Stimulated activated CD4-positive, alpha-beta T cell treated with anti-CD3 and anti-CD28 coated beads, Interleukin-12 subunit alpha, Interleukin-12 subunit beta, amount 100 ng/mL, for 48 hours (primary cell): ENCODE measurements around the gene RASA3.

ENCODE experiments used
- DNase-seq, 3 donors: peaks; one replicate each; pipeline ENCODE4 v3.0.0-alpha.2; 2020; ENCODE audit warnings: low read depth in 2 of 3, low spot score in 1 of 3

RASA3 gene

GRCh38 chr13:114071991-114072390, 60.4 kb downstream of the RASA3 start:
- DNase-seq, result no peak

- no peak for DNase-seq
Measured at GRCh38 chr13:114071410-114071809, 61.0 kb downstream of the RASA3 start.

GRCh38 chr13:114070098-114070799, 62.2 kb downstream of the RASA3 start:
- DNase-seq, result no peak

- DNase-seq, result no peak
Measured at GRCh38 chr13:114069376-114070097, 62.9 kb downstream of the RASA3 start.

GRCh38 chr13:114068656-114069318, 63.6 kb downstream of the RASA3 start:
- DNase-seq, result no peak

GRCh38 chr13:114067886-114068651, 64.4 kb downstream of the RASA3 start:
- DNase-seq, result peak in 1 of 3 donors; percentile 39

GRCh38 chr13:114067381-114067885, 65.0 kb downstream of the RASA3 start:
- DNase-seq, result peak in 1 of 3 donors; percentile 35

GRCh38 chr13:114066956-114067355, 65.5 kb downstream of the RASA3 start:
- DNase-seq, result no peak

- DNase-seq, result no peak
Measured at GRCh38 chr13:114065926-114066774, 66.3 kb downstream of the RASA3 start.

GRCh38 chr13:114065141-114065925, 67.1 kb downstream of the RASA3 start:
- DNase-seq, result peak; percentile 66 to 79 (median 74)

- no peak for DNase-seq
Measured at GRCh38 chr13:114064450-114065140, 67.8 kb downstream of the RASA3 start.

GRCh38 chr13:114063545-114064449, 68.6 kb downstream of the RASA3 start:
- DNase-seq, result no peak

- DNase-seq, result no peak
Measured at GRCh38 chr13:114062754-114063153, 69.7 kb downstream of the RASA3 start.

- no peak for DNase-seq
Measured at GRCh38 chr13:114062341-114062740, 70.1 kb downstream of the RASA3 start.

GRCh38 chr13:114061744-114062143, 70.7 kb downstream of the RASA3 start:
- DNase-seq, result no peak

GRCh38 chr13:114061047-114061446, 71.4 kb downstream of the RASA3 start:
- no peak for DNase-seq

GRCh38 chr13:114059946-114060860, 72.2 kb downstream of the RASA3 start:
- no peak for DNase-seq
